B cell (primary cell): Measurements from ENCODE around the gene DNMBP. TPM values are rescaled to one million over a fixed set of nuclear protein-coding genes. Genes with fewer than 3 reads are reported as not detected.

Experiments used
- ATAC-seq: fragments of 200-7000 bp; cut with Tn5 transposase; one replicate; pipeline ENCODE4 v1.10.0; 2021; ENCODE audit warnings: low read depth, mild to moderate bottlenecking, moderate number of reproducible peaks, moderate library complexity
- CTCF ChIA-PET: fragments of 350-600 bp; sonication (Branson Sonifier 250); formaldehyde crosslinking; loops from one replicate; lab custom pipeline; 2021; ENCODE audit warnings: antibody characterized with exemption, inconsistent platforms; lab: Charles Lee
- POLR2A ChIA-PET: fragments of 350-600 bp; sonication (Branson Sonifier 250); formaldehyde crosslinking; loops from one replicate; lab custom pipeline; 2021; ENCODE audit warnings: antibody characterized with exemption; lab: Charles Lee
- DNase-seq: peaks from one replicate; pipeline ENCODE4 v3.0.0; 2013
- H2AFZ ChIP-seq: 2 replicates; pipeline ENCODE4 v1.6.1; 2012; ENCODE audit warnings: mild to moderate bottlenecking, low read depth, low read length; ENCODE audit not compliant: insufficient read depth, poor library complexity, severe bottlenecking
- H3K27ac ChIP-seq, 2 donors: 1 replicate in 1 of 2; 2 replicates in 1 of 2; pipeline ENCODE4 v1.5.1; 2012 to 2013; ENCODE audit warnings: low read length in 2 of 2, mild to moderate bottlenecking in 2 of 2, moderate library complexity in 1 of 2
- H3K27me3 ChIP-seq, 4 experiments: fragments of 200-600 bp in 1 of 4; sonication (generic) in 1 of 4; replicated peaks in 1 of 4; 1 replicate in 2 of 4; 2 replicates in 2 of 4; pipeline versions ENCODE4 v1.6.1 to v1.7.0; 2013 to 2016; ENCODE audit warnings: low read length in 3 of 4, mild to moderate bottlenecking in 2 of 4, mixed read lengths in 1 of 4, moderate library complexity in 1 of 4; ENCODE audit not compliant: insufficient read depth in 4 of 4, control insufficient read depth in 3 of 4; ENCODE audit errors: control extremely low read depth in 1 of 4
- H3K36me3 ChIP-seq, 2 experiments: replicated peaks in 1 of 2; 1 replicate in 1 of 2; 2 replicates in 1 of 2; pipeline versions ENCODE4 v1.6.1 to v1.7.1; 2013; ENCODE audit warnings: low read length in 1 of 2; ENCODE audit not compliant: insufficient read depth in 2 of 2, control insufficient read depth in 1 of 2; ENCODE audit errors: control extremely low read depth in 1 of 2, extremely low read depth in 1 of 2
- H3K4me1 ChIP-seq, 2 donors: fragments of 200-600 bp in 1 of 2; sonication (generic) in 1 of 2; 1 replicate in 1 of 2; 2 replicates in 1 of 2; pipeline versions ENCODE4 v1.5.1 to v1.6.1; 2013 to 2017; ENCODE audit warnings: low read length in 2 of 2; ENCODE audit not compliant: control insufficient read depth in 2 of 2, insufficient read depth in 2 of 2
- H3K4me2 ChIP-seq: replicated peaks from 2 replicates; pipeline ENCODE3; 2012; ENCODE audit warnings: mild to moderate bottlenecking, low read depth, low read length; ENCODE audit not compliant: poor library complexity, severe bottlenecking
- H3K4me3 ChIP-seq, 5 experiments: fragments of 200-600 bp in 1 of 5; sonication (generic) in 1 of 5; 1 replicate in 3 of 5; 2 replicates in 2 of 5; pipeline versions ENCODE4 v1.5.1 to v1.7.0; 2011 to 2016; ENCODE audit warnings: low read length in 4 of 5, mild to moderate bottlenecking in 4 of 5, low read depth in 2 of 5, control low read depth in 1 of 5, moderate library complexity in 1 of 5; ENCODE audit not compliant: insufficient read depth in 1 of 5; ENCODE audit errors: control extremely low read depth in 1 of 5, extremely low read depth in 1 of 5
- H3K79me2 ChIP-seq: fragments of 200-600 bp; sonication (generic); one replicate; pipeline ENCODE4 v1.6.0; 2016; ENCODE audit warnings: low read length; ENCODE audit not compliant: control insufficient read depth, insufficient read depth
- H3K9ac ChIP-seq: fragments of 200-600 bp; sonication (generic); 2 replicates; pipeline ENCODE4 v1.6.1; 2017; ENCODE audit warnings: mild to moderate bottlenecking, low read length, moderate library complexity
- H3K9me3 ChIP-seq, 3 donors: one replicate each; pipeline versions ENCODE4 v1.6.1 to v1.7.1; 2013; ENCODE audit warnings: low read length in 2 of 3; ENCODE audit not compliant: control insufficient read depth in 2 of 3, insufficient read depth in 1 of 3; ENCODE audit errors: control extremely low read depth in 1 of 3
- H4K20me1 ChIP-seq: 2 replicates; pipeline ENCODE4 v1.6.0; 2012; ENCODE audit warnings: mild to moderate bottlenecking, low read length; ENCODE audit not compliant: insufficient read depth, control insufficient read depth, poor library complexity, severe bottlenecking
- H3K27ac Mint-ChIP-seq: one replicate; pipeline ENCODE4 v1.8.0; 2021; ENCODE audit warnings: mixed read lengths
- H3K27me3 Mint-ChIP-seq: one replicate; pipeline ENCODE4 v1.8.0; 2021; ENCODE audit warnings: mixed read lengths
- H3K4me1 Mint-ChIP-seq: one replicate; pipeline ENCODE4 v1.8.0; 2021; ENCODE audit warnings: mixed read lengths
- H3K4me3 Mint-ChIP-seq: one replicate; pipeline ENCODE4 v1.8.0; 2021; ENCODE audit warnings: mixed read lengths
- H3K9me3 Mint-ChIP-seq: one replicate; pipeline ENCODE4 v1.8.0; 2022; ENCODE audit warnings: mixed read lengths; ENCODE audit not compliant: insufficient read depth
- CTCF ChIP-seq: fragments of 200-600 bp; IDR thresholded peaks from one replicate; pipeline ENCODE4 v1.8.0; 2022; ENCODE audit warnings: antibody characterized with exemption, mild to moderate bottlenecking
- EZH2 ChIP-seq: IDR thresholded peaks from 2 replicates; pipeline ENCODE4 v1.6.1; 2012; ENCODE audit warnings: borderline replicate concordance, low read depth, mild to moderate bottlenecking, moderate library complexity, low read length; ENCODE audit not compliant: insufficient read depth, poor library complexity, severe bottlenecking
- WGBS: methylation state at CpG from one replicate; pipeline ENCODE4 v1.1.5; 2013; ENCODE audit warnings: missing lambda C conversion rate; ENCODE audit not compliant: insufficient coverage; 5-methylcytosine and 5-hydroxymethylcytosine counted together
- intact Hi-C: fragments of 100-400 bp; cut with micrococcal nuclease; formaldehyde crosslinking; loops from one replicate; pipeline ENCODE4 v1.10.0; 2022
- polyA minus RNA-seq: library from RNA; depleted of rRNA, polyadenylated mRNA; stranded (reverse); fragments of >200 nt; gene quantifications from 2 replicates; pipeline ENCODE4 v1.2.3, GENCODE V29; 2012
- polyA plus RNA-seq: library from polyadenylated mRNA; depleted of rRNA; stranded (reverse); fragments of >200 nt; gene quantifications from 2 replicates; pipeline ENCODE4 v1.2.3, GENCODE V29; 2012
- total RNA-seq, 2 donors: library from RNA; stranded (reverse); fragments of 120-200 nt in 1 of 2; gene quantifications; 1 replicate in 1 of 2; 2 replicates in 1 of 2; pipeline versions ENCODE4 v1.2.3 to v1.2.4, GENCODE V29; 2013 to 2022

Gene DNMBP
- total RNA-seq (22.6 TPM in 2 replicates), polyA plus RNA-seq (12.8 and 17.0 TPM in 2 replicates), polyA minus RNA-seq (14.3 and 22.3 TPM in 2 replicates)
- total RNA-seq (2013) = 14.3 TPM

GRCh38 chr10:100009793-100010676, at the start of gene DNMBP:
TSS of gene DNMBP (minus strand) at chr10:100009947. CDS start at chr10:99972124, 37,823 bp downstream.
- no peaks in the 10 kb centered on the region for H3K27me3 Mint-ChIP-seq
- H3K27me3 ChIP-seq = no peaks in the 10 kb centered on the region
- POLR2A ChIA-PET = no interaction called here
- H2AFZ ChIP-seq = peak within 1 kb of the TSS; percentile 85
- H3K27ac Mint-ChIP-seq = peak within 1 kb of the TSS; percentile 94
- H3K9me3 ChIP-seq = peaks cover 0 to 4% (median 0%) of the 10 kb centered on the region in 3 donors
- H3K36me3 ChIP-seq = no peaks in the 10 kb centered on the region
- peaks cover 49 to 54% of the 10 kb centered on the region in 2 donors for H3K4me1 ChIP-seq
- peak within 1 kb of the TSS; percentile 95 for H3K4me3 Mint-ChIP-seq
- peak; percentile 87 for ATAC-seq
- peaks cover 2% of the 10 kb centered on the region for H3K9me3 Mint-ChIP-seq
- CTCF ChIA-PET = interaction anchor here (0.8 to 7.8 kb wide), 18 partner anchors 8 to 163 kb away, joined by 3 to 75 read pairs (median 10); no protein-coding TSS in a partner anchor
- H3K4me3 ChIP-seq = peak within 1 kb of the TSS; percentile 82 to 95 (median 90)
- TF ChIP-seq EZH2 = no peak
- peak; percentile 61 for TF ChIP-seq CTCF
- peak within 1 kb of the TSS; percentile 91 for H3K4me2 ChIP-seq
- peak within 1 kb of the TSS; percentile 55 to 78 for H3K27ac ChIP-seq
- intact Hi-C loops = loop anchor here (1.0 to 10.0 kb wide), 7 partner anchors 16 to 393 kb away; partner anchors contain the start of genes COX15, CUTC and ERLIN1
- peak; percentile 92 for DNase-seq
- peaks cover 13% of the 10 kb centered on the region for H4K20me1 ChIP-seq
- H3K9ac ChIP-seq = peak within 1 kb of the TSS; percentile 83
- H3K79me2 ChIP-seq = peaks cover 38% of the 10 kb centered on the region
- peaks cover 72% of the 10 kb centered on the region for H3K4me1 Mint-ChIP-seq
- WGBS = 1% methylated on average over 82 of the region's 86 CpGs

- Histone ChIP-seq H3K4me1 (no peaks in the 10 kb centered on the region), H3K79me2 (no peaks in the 10 kb centered on the region), H3K4me3 (no peak overlapping the region), H3K9ac (no peak overlapping the region), H3K9me3 (peaks cover 2 to 5% (median 2%) of the 10 kb centered on the region in 3 donors), H3K27me3 (peaks cover 0 to 5% (median 1%) of the 10 kb centered on the region in 4 experiments), H4K20me1 (no peaks in the 10 kb centered on the region), H3K27ac (no peak overlapping the region), H3K36me3 (no peaks in the 10 kb centered on the region), H3K4me2 (no peak overlapping the region), H2AFZ (no peak overlapping the region)
- ChIA-PET CTCF (no interaction called here), POLR2A (no interaction called here)
- ATAC-seq = no peak
- Mint-ChIP-seq H3K4me1 (no peaks in the 10 kb centered on the region), H3K27me3 (peaks cover 25% of the 10 kb centered on the region), H3K9me3 (no peaks in the 10 kb centered on the region), H3K27ac (no peak overlapping the region), H3K4me3 (no peak overlapping the region)
- WGBS = 68% methylated on average over 1 of the region's 1 CpG
- intact Hi-C loops = no loop called here
- TF ChIP-seq EZH2 (no peak), CTCF (no peak)
- DNase-seq = no peak
Observed at GRCh38 chr10:100057948-100058347, 48.2 kb upstream of the DNMBP start.
